Astrocyte (in vitro differentiated cells and primary cell): ENCODE measurements around the gene LRRC9. TPM values are rescaled to one million over a fixed set of nuclear protein-coding genes. Genes with fewer than 3 reads are reported as not detected.
"Not testable (repeated sequence)": the region's sequence is repeated elsewhere in the genome, so short reads cannot be mapped to it uniquely, and the experiment has no call there.

Experiments used
- DNase-seq: peaks from one replicate; pipeline ENCODE4 v3.0.0-alpha.2; 2010; ENCODE audit warnings: low read depth
- FAIRE-seq: peaks from 2 replicates; lab custom pipeline; 2011; peaks lifted over from hg19 to GRCh38; lab: Jason Lieb, UNC
- H2AFZ ChIP-seq: 2 replicates; pipeline ENCODE4 v1.6.0; 2012; ENCODE audit warnings: low read depth, low read length, inconsistent platforms
- H3K27ac ChIP-seq: 2 replicates; pipeline ENCODE4 v1.5.1; 2011; ENCODE audit warnings: low read depth, low read length, inconsistent platforms
- H3K27me3 ChIP-seq: 2 replicates; pipeline ENCODE4 v1.6.0; 2011; ENCODE audit warnings: low read length, inconsistent platforms; ENCODE audit not compliant: insufficient read depth
- H3K36me3 ChIP-seq: 2 replicates; pipeline ENCODE4 v1.5.1; 2011; ENCODE audit warnings: low read length, inconsistent platforms; ENCODE audit not compliant: insufficient read depth
- H3K4me1 ChIP-seq: 2 replicates; pipeline ENCODE4 v1.5.1; 2011; ENCODE audit warnings: low read length, inconsistent platforms; ENCODE audit not compliant: insufficient read depth
- H3K4me2 ChIP-seq: 2 replicates; pipeline ENCODE4 v1.6.0; 2012; ENCODE audit warnings: low read length, inconsistent platforms
- H3K4me3 ChIP-seq: 2 replicates; pipeline ENCODE4 v1.5.1; 2011; ENCODE audit warnings: low read depth, mild to moderate bottlenecking, low read length, inconsistent platforms; ENCODE audit not compliant: insufficient read depth
- H3K79me2 ChIP-seq: 2 replicates; pipeline ENCODE4 v1.6.0; 2012; ENCODE audit warnings: mild to moderate bottlenecking, low read length, inconsistent platforms; ENCODE audit not compliant: insufficient read depth
- H3K9ac ChIP-seq: 2 replicates; pipeline ENCODE4 v1.6.0; 2012; ENCODE audit warnings: mild to moderate bottlenecking, low read length, inconsistent platforms
- H3K9me3 ChIP-seq: 2 replicates; pipeline ENCODE4 v1.5.1; 2012; ENCODE audit warnings: low read depth, mild to moderate bottlenecking, low read length, inconsistent platforms; ENCODE audit not compliant: insufficient read depth
- H4K20me1 ChIP-seq: 2 replicates; pipeline ENCODE4 v1.6.0; 2012; ENCODE audit warnings: low read length, inconsistent platforms; ENCODE audit not compliant: insufficient read depth
- H3K27ac Mint-ChIP-seq: one replicate; pipeline ENCODE4 v1.8.0; 2021; ENCODE audit warnings: mild to moderate bottlenecking, mixed read lengths; ENCODE audit not compliant: unreplicated experiment
- H3K27me3 Mint-ChIP-seq: one replicate; pipeline ENCODE4 v1.8.0; 2021; ENCODE audit warnings: low read depth, mixed read lengths; ENCODE audit not compliant: unreplicated experiment
- H3K36me3 Mint-ChIP-seq: one replicate; pipeline ENCODE4 v1.8.0; 2021; ENCODE audit warnings: low read depth, mixed read lengths; ENCODE audit not compliant: unreplicated experiment
- H3K4me1 Mint-ChIP-seq: one replicate; pipeline ENCODE4 v1.8.0; 2021; ENCODE audit warnings: low read depth, mixed read lengths; ENCODE audit not compliant: unreplicated experiment
- H3K4me3 Mint-ChIP-seq: one replicate; pipeline ENCODE4 v1.8.0; 2021; ENCODE audit warnings: mild to moderate bottlenecking, moderate library complexity, mixed read lengths; ENCODE audit not compliant: unreplicated experiment
- H3K9me3 Mint-ChIP-seq: one replicate; pipeline ENCODE4 v1.8.0; 2021; ENCODE audit warnings: mild to moderate bottlenecking, mixed read lengths; ENCODE audit not compliant: unreplicated experiment
- CTCF ChIP-seq: IDR thresholded peaks from 2 replicates; pipeline ENCODE4 v1.5.1; 2011; ENCODE audit warnings: low read depth, mild to moderate bottlenecking, inconsistent platforms, low read length, moderate library complexity; ENCODE audit not compliant: insufficient read depth
- EZH2 ChIP-seq: IDR thresholded peaks from 2 replicates; pipeline ENCODE4 v1.6.1; 2012; ENCODE audit warnings: mild to moderate bottlenecking, low read length, inconsistent platforms; ENCODE audit not compliant: insufficient read depth
- total RNA-seq: library from RNA; stranded (reverse); gene quantifications from 2 replicates; pipeline ENCODE4 v1.2.1, GENCODE V29; 2021

Gene LRRC9
- total RNA-seq, 1 donor from 2014 or later, result 0.05 TPM

DNA sequence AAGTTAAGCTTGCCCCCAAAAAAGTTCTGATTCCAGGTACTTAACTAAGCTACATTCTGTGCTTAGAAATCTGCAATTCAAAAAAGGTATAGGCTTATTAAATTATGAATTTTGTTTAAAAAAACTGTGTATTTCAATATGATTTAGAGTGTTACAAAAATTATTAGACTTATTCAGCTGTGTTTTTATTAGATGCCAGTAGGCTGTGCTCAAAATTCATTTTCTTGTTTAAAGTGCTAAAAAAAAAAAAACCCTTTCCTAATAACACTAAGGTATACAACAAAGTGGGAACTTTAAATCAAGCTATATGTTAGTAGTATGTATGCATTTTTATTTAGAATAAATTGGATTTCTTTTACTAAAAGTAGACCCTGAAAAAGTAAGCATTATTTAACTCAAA, 25.0 kb downstream of the LRRC9 start:
- Histone ChIP-seq H3K9ac (no peak overlapping the region), H3K4me2 (no peak overlapping the region), H3K79me2 (no peaks in the 10 kb centered on the region), H2AFZ (no peak overlapping the region), H3K9me3 (no peaks in the 10 kb centered on the region), H3K4me3 (no peak overlapping the region), H3K27ac (no peak overlapping the region), H4K20me1 (no peaks in the 10 kb centered on the region), H3K4me1 (no peaks in the 10 kb centered on the region), H3K36me3 (no peaks in the 10 kb centered on the region), H3K27me3 (no peaks in the 10 kb centered on the region)
- TF ChIP-seq CTCF (no peak), EZH2 (no peak)
- Mint-ChIP-seq H3K4me1 (no peaks in the 10 kb centered on the region), H3K9me3 (peaks cover 2% of the 10 kb centered on the region), H3K36me3 (no peaks in the 10 kb centered on the region), H3K4me3 (no peak overlapping the region), H3K27ac (no peak overlapping the region), H3K27me3 (no peaks in the 10 kb centered on the region)
- FAIRE-seq (no peak), DNase-seq (no peak)

DNA sequence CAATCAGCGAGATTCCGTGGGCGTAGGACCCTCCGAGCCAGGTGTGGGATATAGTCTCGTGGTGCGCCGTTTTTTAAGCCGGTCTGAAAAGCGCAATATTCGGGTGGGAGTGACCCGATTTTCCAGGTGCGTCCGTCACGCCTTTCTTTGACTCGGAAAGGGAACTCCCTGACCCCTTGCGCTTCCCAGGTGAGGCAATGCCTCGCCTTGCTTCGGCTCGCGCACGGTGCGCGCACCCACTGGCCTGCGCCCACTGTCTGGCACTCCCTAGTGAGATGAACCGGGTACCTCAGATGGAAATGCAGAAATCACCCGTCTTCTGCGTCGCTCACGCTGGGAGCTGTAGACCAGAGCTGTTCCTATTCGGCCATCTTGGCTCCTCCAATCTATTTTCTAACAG, 32.2 kb downstream of the LRRC9 start:
- H3K79me2 ChIP-seq, result not testable (repeated sequence)

GRCh38 chr14:59957890-59958289, 37.9 kb downstream of the LRRC9 start:
- H3K9me3 ChIP-seq, H3K27me3 ChIP-seq, H3K4me1 Mint-ChIP-seq, H3K4me1 ChIP-seq, H3K79me2 ChIP-seq, H3K9ac ChIP-seq, DNase-seq, H3K9me3 Mint-ChIP-seq, H3K36me3 ChIP-seq, H4K20me1 ChIP-seq, H3K4me3 Mint-ChIP-seq, H3K4me3 ChIP-seq, H3K27me3 Mint-ChIP-seq, H3K27ac ChIP-seq, H3K27ac Mint-ChIP-seq, H2AFZ ChIP-seq, H3K4me2 ChIP-seq, FAIRE-seq, H3K36me3 Mint-ChIP-seq: not testable (repeated sequence)

More for the DNA sequence above, 32.2 kb downstream of the LRRC9 start:
- H3K9me3 ChIP-seq, H3K4me3 ChIP-seq, H3K36me3 Mint-ChIP-seq, H3K4me1 Mint-ChIP-seq, H3K4me1 ChIP-seq, DNase-seq, H3K4me2 ChIP-seq, H2AFZ ChIP-seq, FAIRE-seq, H3K4me3 Mint-ChIP-seq, H3K27ac ChIP-seq, H4K20me1 ChIP-seq, H3K27me3 Mint-ChIP-seq, H3K27ac Mint-ChIP-seq, H3K36me3 ChIP-seq, H3K27me3 ChIP-seq, H3K9ac ChIP-seq: not testable (repeated sequence)
- peaks cover 11% of the 10 kb centered on the region for H3K9me3 Mint-ChIP-seq

- FAIRE-seq (no peak), DNase-seq (no peak)
- H3K9me3 Mint-ChIP-seq, result no peaks in the 10 kb centered on the region
- H3K4me1 Mint-ChIP-seq, result peaks cover 6% of the 10 kb centered on the region
- H3K27me3 ChIP-seq, result no peaks in the 10 kb centered on the region
- no peak overlapping the region for H3K4me2 ChIP-seq
- no peak overlapping the region for H3K27ac ChIP-seq
- no peaks in the 10 kb centered on the region for H3K4me1 ChIP-seq
- H3K27me3 Mint-ChIP-seq, result no peaks in the 10 kb centered on the region
- no peak overlapping the region for H3K4me3 ChIP-seq
- no peak overlapping the region for H2AFZ ChIP-seq
- no peaks in the 10 kb centered on the region for H3K79me2 ChIP-seq
- H3K36me3 ChIP-seq, result no peaks in the 10 kb centered on the region
- no peaks in the 10 kb centered on the region for H3K9me3 ChIP-seq
- no peak overlapping the region for H3K27ac Mint-ChIP-seq
- no peak overlapping the region for H3K4me3 Mint-ChIP-seq
- peaks cover 2% of the 10 kb centered on the region for H3K36me3 Mint-ChIP-seq
- TF ChIP-seq CTCF (no peak), EZH2 (no peak)
- H3K9ac ChIP-seq, result no peak overlapping the region
- no peaks in the 10 kb centered on the region for H4K20me1 ChIP-seq
Measured at GRCh38 chr14:59959668-59960067, 39.7 kb downstream of the LRRC9 start.
